MM.1S (cell line): ENCODE data around the gene CTNNBL1.

Source experiments
- DNase-seq: peaks from one replicate; pipeline ENCODE4 v3.0.0-alpha.2; 2015
- H2AFZ ChIP-seq: fragments of 300-600 bp; sonication (generic); 2 replicates; pipeline ENCODE4 v1.6.0; 2016; ENCODE audit warnings: antibody characterized with exemption, low read length
- H3F3A ChIP-seq: fragments of 300-600 bp; sonication (generic); 2 replicates; pipeline ENCODE4 v1.6.1; 2016; ENCODE audit warnings: mild to moderate bottlenecking, antibody characterized with exemption, low read length, moderate library complexity, mixed read lengths; ENCODE audit not compliant: insufficient read depth
- H3K27ac ChIP-seq: fragments of 300-600 bp; sonication (generic); 2 replicates; pipeline ENCODE4 v1.5.1; 2016; ENCODE audit warnings: mild to moderate bottlenecking, low read length
- H3K27me3 ChIP-seq: fragments of 300-600 bp; sonication (generic); replicated peaks from 2 replicates; pipeline ENCODE4 v1.6.0; 2016; ENCODE audit warnings: low read length; ENCODE audit not compliant: insufficient read depth
- H3K36me3 ChIP-seq: fragments of 300-600 bp; sonication (generic); replicated peaks from 2 replicates; pipeline ENCODE4 v1.6.1; 2016; ENCODE audit warnings: mild to moderate bottlenecking, low read length, mixed read lengths; ENCODE audit not compliant: insufficient read depth
- H3K4me1 ChIP-seq: fragments of 300-600 bp; sonication (generic); 2 replicates; pipeline ENCODE4 v1.6.1; 2016; ENCODE audit warnings: low read length, mixed read lengths
- H3K4me2 ChIP-seq: fragments of 300-600 bp; sonication (generic); 2 replicates; pipeline ENCODE4 v1.6.0; 2016; ENCODE audit warnings: low read depth, low read length
- H3K4me3 ChIP-seq: fragments of 300-600 bp; sonication (generic); 2 replicates; pipeline ENCODE4 v1.5.1; 2016; ENCODE audit warnings: low read length, mixed read lengths
- H3K79me2 ChIP-seq: fragments of 300-600 bp; sonication (generic); 2 replicates; pipeline ENCODE4 v1.6.1; 2016; ENCODE audit warnings: mixed run types, low read length, mixed read lengths
- H3K9ac ChIP-seq: fragments of 300-600 bp; sonication (generic); 2 replicates; pipeline ENCODE4 v1.6.1; 2016; ENCODE audit warnings: low read length, mixed read lengths
- H3K9me2 ChIP-seq: fragments of 300-600 bp; sonication (generic); replicated peaks from 2 replicates; pipeline ENCODE4 v1.6.1; 2016; ENCODE audit warnings: mild to moderate bottlenecking, low read length, mixed read lengths; ENCODE audit not compliant: insufficient read depth
- H3K9me3 ChIP-seq: fragments of 300-600 bp; sonication (generic); replicated peaks from 2 replicates; pipeline ENCODE4 v1.6.1; 2016; ENCODE audit warnings: mild to moderate bottlenecking, low read length, mixed read lengths; ENCODE audit not compliant: insufficient read depth
- H4K20me1 ChIP-seq: fragments of 300-600 bp; sonication (generic); 2 replicates; pipeline ENCODE4 v1.6.1; 2016; ENCODE audit warnings: mild to moderate bottlenecking, low read length, moderate library complexity, mixed read lengths; ENCODE audit not compliant: insufficient read depth
- EZH2 ChIP-seq: fragments of 300-600 bp; sonication (generic); optimal IDR thresholded peaks from 2 replicates; pipeline ENCODE3; 2017; ENCODE audit warnings: low read depth, mild to moderate bottlenecking, antibody characterized with exemption, low read length, mixed read lengths
- EZH2phosphoT487 ChIP-seq: fragments of 300-600 bp; sonication (generic); IDR thresholded peaks from 2 replicates; pipeline ENCODE4 v1.6.1; 2018; ENCODE audit warnings: antibody characterized with exemption, low read length
- TF ChIP-seq, protein P1 (sequence below): fragments of 300-600 bp; sonication (generic); IDR thresholded peaks from 2 replicates; pipeline ENCODE4 v1.5.1; 2016; ENCODE audit warnings: antibody characterized with exemption, low read length, mixed read lengths

CTNNBL1 gene

DNA sequence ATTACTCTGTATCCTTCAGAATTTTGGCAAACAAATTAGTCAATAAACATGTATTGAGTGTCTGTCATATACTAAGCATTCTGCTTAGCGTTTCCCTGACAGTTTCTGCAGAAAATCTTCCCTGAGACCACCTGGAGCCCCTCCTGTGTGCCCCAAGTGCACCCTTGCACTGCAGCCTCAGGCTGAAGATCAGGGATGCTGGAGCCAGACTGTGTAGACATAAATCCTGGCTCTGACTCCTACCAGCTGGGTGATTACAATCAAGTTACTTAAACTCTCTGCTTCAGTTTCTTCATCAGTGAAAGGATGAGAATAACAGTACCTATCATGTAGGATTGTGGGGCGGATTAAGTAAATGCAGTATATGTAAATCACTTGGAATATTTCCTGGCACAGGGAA lies 155.7 kb downstream of the CTNNBL1 start:
- no peak overlapping the region for H3K27ac ChIP-seq
- H3K9me3 ChIP-seq = no peaks in the 10 kb centered on the region
- no peaks in the 10 kb centered on the region for H4K20me1 ChIP-seq
- H3K4me2 ChIP-seq = no peak overlapping the region
- TF ChIP-seq EZH2phosphoT487 (no peak), EZH2 (no peak)
- TF ChIP-seq, protein P1, sequence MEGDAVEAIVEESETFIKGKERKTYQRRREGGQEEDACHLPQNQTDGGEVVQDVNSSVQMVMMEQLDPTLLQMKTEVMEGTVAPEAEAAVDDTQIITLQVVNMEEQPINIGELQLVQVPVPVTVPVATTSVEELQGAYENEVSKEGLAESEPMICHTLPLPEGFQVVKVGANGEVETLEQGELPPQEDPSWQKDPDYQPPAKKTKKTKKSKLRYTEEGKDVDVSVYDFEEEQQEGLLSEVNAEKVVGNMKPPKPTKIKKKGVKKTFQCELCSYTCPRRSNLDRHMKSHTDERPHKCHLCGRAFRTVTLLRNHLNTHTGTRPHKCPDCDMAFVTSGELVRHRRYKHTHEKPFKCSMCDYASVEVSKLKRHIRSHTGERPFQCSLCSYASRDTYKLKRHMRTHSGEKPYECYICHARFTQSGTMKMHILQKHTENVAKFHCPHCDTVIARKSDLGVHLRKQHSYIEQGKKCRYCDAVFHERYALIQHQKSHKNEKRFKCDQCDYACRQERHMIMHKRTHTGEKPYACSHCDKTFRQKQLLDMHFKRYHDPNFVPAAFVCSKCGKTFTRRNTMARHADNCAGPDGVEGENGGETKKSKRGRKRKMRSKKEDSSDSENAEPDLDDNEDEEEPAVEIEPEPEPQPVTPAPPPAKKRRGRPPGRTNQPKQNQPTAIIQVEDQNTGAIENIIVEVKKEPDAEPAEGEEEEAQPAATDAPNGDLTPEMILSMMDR = no peak
- H3F3A ChIP-seq = 0 out of 2 replicates have a peak, but pooled peaks cover 2% of the 10 kb centered on the region
- no peaks in the 10 kb centered on the region for H3K27me3 ChIP-seq
- H3K4me1 ChIP-seq = peaks cover 9% of the 10 kb centered on the region
- no peak overlapping the region for H2AFZ ChIP-seq
- no peak overlapping the region for H3K9ac ChIP-seq
- no peak overlapping the region for H3K4me3 ChIP-seq
- no peaks in the 10 kb centered on the region for H3K79me2 ChIP-seq
- DNase-seq = no peak
- H3K36me3 ChIP-seq = no peaks in the 10 kb centered on the region
- H3K9me2 ChIP-seq = no peaks in the 10 kb centered on the region

- Histone ChIP-seq H3K27ac (no peak overlapping the region), H3K79me2 (no peaks in the 10 kb centered on the region), H3K4me2 (no peak overlapping the region), H3K27me3 (no peaks in the 10 kb centered on the region), H4K20me1 (no peaks in the 10 kb centered on the region), H2AFZ (no peak overlapping the region), H3F3A (0 out of 2 replicates have a peak, but pooled peaks cover 2% of the 10 kb centered on the region), H3K9me3 (no peaks in the 10 kb centered on the region), H3K9ac (no peak overlapping the region), H3K9me2 (no peaks in the 10 kb centered on the region), H3K36me3 (no peaks in the 10 kb centered on the region), H3K4me3 (no peak overlapping the region), H3K4me1 (peaks cover 9% of the 10 kb centered on the region)
- no peak for DNase-seq
- TF ChIP-seq, protein P1 = no peak
- TF ChIP-seq EZH2phosphoT487 = no peak
- TF ChIP-seq EZH2 = no peak
These were observed 156.3 kb downstream of the CTNNBL1 start for GRCh38 chr20:37850036-37850592.

DNA sequence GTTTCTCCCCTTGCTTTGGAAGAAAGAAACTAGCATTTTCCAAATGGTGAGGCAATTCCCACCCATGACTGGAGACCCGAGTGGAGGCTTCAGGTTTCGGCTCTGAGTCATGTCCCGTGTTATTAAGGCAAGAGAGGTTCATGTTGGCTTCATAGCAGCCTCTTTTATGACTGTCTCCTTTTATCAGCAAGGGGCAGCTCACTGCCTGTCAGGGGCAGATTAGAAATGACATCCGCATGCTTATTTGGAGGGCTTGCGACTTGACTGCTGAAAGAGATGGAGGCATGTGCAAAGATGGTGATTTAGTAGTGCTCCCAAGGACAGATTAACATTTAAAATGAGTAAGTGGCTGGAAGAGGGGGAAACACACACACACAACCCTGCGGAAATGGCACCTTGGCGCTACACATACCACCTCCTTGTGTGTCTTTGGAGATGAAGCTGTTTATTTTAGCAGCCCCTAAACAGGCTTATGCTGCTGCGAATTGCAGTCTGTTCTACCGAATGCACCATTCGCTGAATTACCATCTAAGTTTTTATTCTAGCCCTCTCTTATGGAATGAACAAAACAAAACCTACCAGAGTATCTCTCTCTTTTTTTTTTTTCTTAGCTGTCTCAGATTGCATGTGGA lies 157.0 kb downstream of the CTNNBL1 start:
- no peak overlapping the region for H3K9ac ChIP-seq
- no peaks in the 10 kb centered on the region for H3K9me3 ChIP-seq
- no peaks in the 10 kb centered on the region for H4K20me1 ChIP-seq
- H3K79me2 ChIP-seq = no peaks in the 10 kb centered on the region
- H3K4me3 ChIP-seq = no peak overlapping the region
- H2AFZ ChIP-seq = no peak overlapping the region
- peaks cover 9% of the 10 kb centered on the region for H3K4me1 ChIP-seq
- H3F3A ChIP-seq = 0 out of 2 replicates have a peak, but pooled peaks cover 2% of the 10 kb centered on the region
- no peaks in the 10 kb centered on the region for H3K9me2 ChIP-seq
- no peaks in the 10 kb centered on the region for H3K27me3 ChIP-seq
- no peak for TF ChIP-seq EZH2
- no peak for TF ChIP-seq EZH2phosphoT487
- TF ChIP-seq, protein P1 = no peak
- DNase-seq = no peak
- no peaks in the 10 kb centered on the region for H3K36me3 ChIP-seq
- no peak overlapping the region for H3K27ac ChIP-seq
- H3K4me2 ChIP-seq = no peak overlapping the region
